Stimulated activated CD8-positive, alpha-beta memory T cell treated with anti-CD3 and anti-CD28 coated beads, Interleukin-2, amount 100 ng/mL, for 48 hours (primary cell): ENCODE results near the gene AP1S3.
"Not testable (repeated sequence)": the region's sequence is repeated elsewhere in the genome, so short reads cannot be mapped to it uniquely, and the experiment has no call there.

Experiments used
- DNase-seq, 2 donors: peaks; one replicate each; pipeline ENCODE4 v3.0.0-alpha.2; 2020; ENCODE audit warnings: low read depth in 2 of 2

AP1S3 gene

GRCh38 chr2:223801736-223802135, 35.6 kb downstream of the AP1S3 start:
- no peak for DNase-seq

- no peak for DNase-seq
Measured at GRCh38 chr2:223800908-223801307, 36.5 kb downstream of the AP1S3 start.

- DNase-seq = no peak
Measured at GRCh38 chr2:223797811-223798721, 39.3 kb downstream of the AP1S3 start.

GRCh38 chr2:223797037-223797436, 40.3 kb downstream of the AP1S3 start:
- DNase-seq = no peak

- no peak for DNase-seq
Measured at GRCh38 chr2:223789423-223789822, 48.0 kb downstream of the AP1S3 start.

GRCh38 chr2:223788826-223789225, 48.6 kb downstream of the AP1S3 start:
- no peak for DNase-seq

- DNase-seq = not testable (repeated sequence)
Measured at GRCh38 chr2:223788106-223788505, 49.3 kb downstream of the AP1S3 start.

GRCh38 chr2:223787358-223787757, 50.0 kb downstream of the AP1S3 start:
- no peak for DNase-seq

GRCh38 chr2:223786943-223787342, 50.4 kb downstream of the AP1S3 start:
- no peak for DNase-seq

GRCh38 chr2:223786236-223786635, 51.1 kb downstream of the AP1S3 start:
- DNase-seq = no peak

- DNase-seq = no peak
Measured at GRCh38 chr2:223784221-223784772, 53.1 kb downstream of the AP1S3 start.

GRCh38 chr2:223782629-223783028, 54.8 kb downstream of the AP1S3 start:
- no peak for DNase-seq

GRCh38 chr2:223781560-223781959, 55.8 kb downstream of the AP1S3 start:
- no peak for DNase-seq

GRCh38 chr2:223779877-223780276, 57.5 kb downstream of the AP1S3 start:
- peak; percentile 7 to 11 for DNase-seq

GRCh38 chr2:223774193-223774592, 63.2 kb downstream of the AP1S3 start:
- no peak for DNase-seq

GRCh38 chr2:223772363-223772762, 65.0 kb downstream of the AP1S3 start:
- DNase-seq = no peak

- no peak for DNase-seq
Measured at GRCh38 chr2:223771475-223771874, 65.9 kb downstream of the AP1S3 start.

GRCh38 chr2:223768179-223768578, 69.2 kb downstream of the AP1S3 start:
- no peak for DNase-seq

- DNase-seq = no peak
Measured at GRCh38 chr2:223767341-223767740, 70.0 kb downstream of the AP1S3 start.

- DNase-seq = no peak
Measured at GRCh38 chr2:223765221-223765785, 72.1 kb downstream of the AP1S3 start.

- no peak for DNase-seq
Measured at GRCh38 chr2:223764796-223765195, 72.6 kb downstream of the AP1S3 start.

GRCh38 chr2:223762853-223763252, 74.5 kb downstream of the AP1S3 start:
- no peak for DNase-seq

GRCh38 chr2:223761746-223762145, 75.6 kb downstream of the AP1S3 start:
- DNase-seq = not testable (repeated sequence)
